ENCODE results near the gene GLIPR1L1. TPM values are rescaled to one million over a fixed set of nuclear protein-coding genes. Genes with fewer than 3 reads are reported as not detected.

Gene GLIPR1L1
- total RNA-seq, 2 experiments from 2014 or later = not detected

GRCh38 chr12:75361408-75361807, 26.9 kb downstream of the GLIPR1L1 start:
- Mint-ChIP-seq H3K27me3 (ENCODE audit: low read depth) (no peaks in the 10 kb centered on the region), H3K4me1 (ENCODE audit: low read depth) (peaks cover 11% of the 10 kb centered on the region), H3K36me3 (ENCODE audit: low read depth) (no peaks in the 10 kb centered on the region), H3K4me3 (no peak overlapping the region), H3K9me3 (no peaks in the 10 kb centered on the region), H3K27ac (no peak overlapping the region)
- CTCF ChIA-PET = no interaction called here
- no peak for DNase-seq
- intact Hi-C loops (cut with micrococcal nuclease) = loop anchor here (2.0 kb wide), 1 partner anchor 29 kb away; the partner anchor contains the start of gene GLIPR1L2

- Mint-ChIP-seq H3K4me1 (ENCODE audit: low read depth) (peaks cover 16% of the 10 kb centered on the region), H3K27ac (no peak overlapping the region), H3K36me3 (ENCODE audit: low read depth) (no peaks in the 10 kb centered on the region), H3K27me3 (ENCODE audit: low read depth) (no peaks in the 10 kb centered on the region), H3K4me3 (no peak overlapping the region), H3K9me3 (no peaks in the 10 kb centered on the region)
- intact Hi-C loops (cut with micrococcal nuclease) = no loop called here
- CTCF ChIA-PET = no interaction called here
- no peak for DNase-seq
Measured at GRCh38 chr12:75364919-75365318, 30.4 kb downstream of the GLIPR1L1 start.

- H3K27ac Mint-ChIP-seq = no peak overlapping the region
- H3K9me3 Mint-ChIP-seq = no peaks in the 10 kb centered on the region
- no peak overlapping the region for H3K4me3 Mint-ChIP-seq
- H3K27me3 Mint-ChIP-seq (ENCODE audit: low read depth) = no peaks in the 10 kb centered on the region
- DNase-seq = no peak
- CTCF ChIA-PET = interaction anchor here (0.6 kb wide), 3 partner anchors 10 to 613 kb away, joined by 3 to 4 read pairs (median 3); no protein-coding TSS in a partner anchor
- H3K4me1 Mint-ChIP-seq (ENCODE audit: low read depth) = peaks cover 6% of the 10 kb centered on the region
- peaks cover 2% of the 10 kb centered on the region for H3K36me3 Mint-ChIP-seq (ENCODE audit: low read depth)
- intact Hi-C loops (cut with micrococcal nuclease) = no loop called here
Measured at GRCh38 chr12:75366629-75367028, 32.2 kb downstream of the GLIPR1L1 start.

GRCh38 chr12:75374971-75375370, 40.5 kb downstream of the GLIPR1L1 start:
- Mint-ChIP-seq H3K27me3 (ENCODE audit: low read depth) (no peaks in the 10 kb centered on the region), H3K36me3 (ENCODE audit: low read depth) (peaks cover 2% of the 10 kb centered on the region), H3K9me3 (no peaks in the 10 kb centered on the region), H3K4me1 (ENCODE audit: low read depth) (no peaks in the 10 kb centered on the region), H3K27ac (no peak overlapping the region), H3K4me3 (no peak overlapping the region)
- no peak for DNase-seq
- CTCF ChIA-PET = interaction anchor here (1.3 kb wide), 1 partner anchor 40 kb away, joined by 3 read pairs; the partner anchor contains the start of gene GLIPR1L1
- intact Hi-C loops (cut with micrococcal nuclease) = no loop called here

- Mint-ChIP-seq H3K27ac (no peak overlapping the region), H3K4me3 (no peak overlapping the region), H3K9me3 (no peaks in the 10 kb centered on the region), H3K36me3 (ENCODE audit: low read depth) (no peaks in the 10 kb centered on the region), H3K4me1 (ENCODE audit: low read depth) (no peaks in the 10 kb centered on the region), H3K27me3 (ENCODE audit: low read depth) (no peaks in the 10 kb centered on the region)
- intact Hi-C loops (cut with micrococcal nuclease) = no loop called here
- CTCF ChIA-PET = no interaction called here
- DNase-seq = no peak
Measured at GRCh38 chr12:75378354-75378753, 43.9 kb downstream of the GLIPR1L1 start.

- Mint-ChIP-seq H3K27me3 (ENCODE audit: low read depth) (no peaks in the 10 kb centered on the region), H3K27ac (no peak overlapping the region), H3K4me1 (ENCODE audit: low read depth) (peaks cover 24% of the 10 kb centered on the region), H3K4me3 (no peak overlapping the region), H3K9me3 (no peaks in the 10 kb centered on the region), H3K36me3 (ENCODE audit: low read depth) (peaks cover 2% of the 10 kb centered on the region)
- DNase-seq = no peak
- intact Hi-C loops (cut with micrococcal nuclease) = no loop called here
- CTCF ChIA-PET = interaction anchor here (1.0 kb wide), 1 partner anchor 115 kb away, joined by 3 read pairs; no protein-coding TSS in a partner anchor
Measured at GRCh38 chr12:75389061-75389460, 54.6 kb downstream of the GLIPR1L1 start.

- no peaks in the 10 kb centered on the region for H3K27me3 Mint-ChIP-seq (ENCODE audit: low read depth)
- peaks cover 2% of the 10 kb centered on the region for H3K36me3 Mint-ChIP-seq (ENCODE audit: low read depth)
- DNase-seq = no peak
- H3K4me1 Mint-ChIP-seq (ENCODE audit: low read depth) = peaks cover 24% of the 10 kb centered on the region
- intact Hi-C loops (cut with micrococcal nuclease) = loop anchor here (1.0 to 10.0 kb wide), 6 partner anchors 29 to 1373 kb away; partner anchors contain the start of genes KRR1, OSBPL8, PHLDA1 and ZDHHC17
- peak overlapping the region; percentile 87 for H3K4me3 Mint-ChIP-seq
- CTCF ChIA-PET = interaction anchor here (1.0 to 1.9 kb wide), 3 partner anchors 69 to 115 kb away, joined by 3 to 4 read pairs (median 3); no protein-coding TSS in a partner anchor
- peak overlapping the region; percentile 16 for H3K27ac Mint-ChIP-seq
- no peaks in the 10 kb centered on the region for H3K9me3 Mint-ChIP-seq
Measured at GRCh38 chr12:75389706-75390105, 55.2 kb downstream of the GLIPR1L1 start.

GRCh38 chr12:75390156-75390898, 55.9 kb downstream of the GLIPR1L1 start:
- Mint-ChIP-seq H3K4me1 (ENCODE audit: low read depth) (peaks cover 24% of the 10 kb centered on the region), H3K4me3 (peak overlapping the region; percentile 87), H3K27me3 (ENCODE audit: low read depth) (no peaks in the 10 kb centered on the region), H3K36me3 (ENCODE audit: low read depth) (peaks cover 2% of the 10 kb centered on the region), H3K9me3 (no peaks in the 10 kb centered on the region), H3K27ac (peak overlapping the region; percentile 89)
- no peak for DNase-seq
- intact Hi-C loops (cut with micrococcal nuclease) = loop anchor here (1.0 to 10.0 kb wide), 6 partner anchors 30 to 1372 kb away; partner anchors contain the start of genes KRR1, OSBPL8, PHLDA1 and ZDHHC17
- CTCF ChIA-PET = interaction anchor here (1.3 to 1.9 kb wide), 5 partner anchors 56 to 95 kb away, joined by 3 to 10 read pairs (median 5); partner anchors contain the start of gene GLIPR1

- Mint-ChIP-seq H3K27ac (peak within 1 kb of the TSS; percentile 89), H3K9me3 (no peaks in the 10 kb centered on the region), H3K27me3 (ENCODE audit: low read depth) (no peaks in the 10 kb centered on the region), H3K4me3 (peak within 1 kb of the TSS; percentile 87), H3K36me3 (ENCODE audit: low read depth) (peaks cover 2% of the 10 kb centered on the region), H3K4me1 (ENCODE audit: low read depth) (peaks cover 27% of the 10 kb centered on the region)
- peak; percentile 93 for DNase-seq
- intact Hi-C loops (cut with micrococcal nuclease) = loop anchor here (1.0 to 10.0 kb wide), 13 partner anchors 30 to 1371 kb away; partner anchors contain the start of genes GLIPR1, GLIPR1L1, KRR1 and NAP1L1
- CTCF ChIA-PET = interaction anchor here (0.7 to 1.9 kb wide), 17 partner anchors 8 to 120 kb away, joined by 3 to 12 read pairs (median 3); partner anchors contain the start of gene GLIPR1
Measured at GRCh38 chr12:75390899-75391538, 56.5 kb downstream of the GLIPR1L1 start, which contains the start of gene GLIPR1L2. Gene GLIPR1L2, plus strand, starts transcription at chr12:75391089. Its CDS starts 28 bp downstream, at chr12:75391117.

- H3K27ac Mint-ChIP-seq = no peak overlapping the region
- intact Hi-C loops (cut with micrococcal nuclease) = no loop called here
- no peaks in the 10 kb centered on the region for H3K4me1 Mint-ChIP-seq (ENCODE audit: low read depth)
- no peak for DNase-seq
- H3K9me3 Mint-ChIP-seq = no peaks in the 10 kb centered on the region
- H3K4me3 Mint-ChIP-seq = no peak overlapping the region
- CTCF ChIA-PET = interaction anchor here (0.5 to 0.6 kb wide), 2 partner anchors 100 to 1135 kb away, joined by 3 read pairs; no protein-coding TSS in a partner anchor
- H3K27me3 Mint-ChIP-seq (ENCODE audit: low read depth) = no peaks in the 10 kb centered on the region
- H3K36me3 Mint-ChIP-seq (ENCODE audit: low read depth) = no peaks in the 10 kb centered on the region
Measured at GRCh38 chr12:75404231-75404630, 69.8 kb downstream of the GLIPR1L1 start.

- DNase-seq = no peak
- intact Hi-C loops (cut with micrococcal nuclease) = no loop called here
- H3K9me3 Mint-ChIP-seq = peaks cover 3% of the 10 kb centered on the region
- peaks cover 2% of the 10 kb centered on the region for H3K36me3 Mint-ChIP-seq (ENCODE audit: low read depth)
- H3K4me1 Mint-ChIP-seq (ENCODE audit: low read depth) = no peaks in the 10 kb centered on the region
- no peak overlapping the region for H3K27ac Mint-ChIP-seq
- CTCF ChIA-PET = interaction anchor here (0.7 to 1.2 kb wide), 2 partner anchors 9 to 16 kb away, joined by 3 to 4 read pairs; no protein-coding TSS in a partner anchor
- no peaks in the 10 kb centered on the region for H3K27me3 Mint-ChIP-seq (ENCODE audit: low read depth)
- no peak overlapping the region for H3K4me3 Mint-ChIP-seq
Measured at GRCh38 chr12:75407683-75408082, 73.2 kb downstream of the GLIPR1L1 start.

- intact Hi-C loops (cut with micrococcal nuclease) = no loop called here
- no peak overlapping the region for H3K4me3 Mint-ChIP-seq
- no peak for DNase-seq
- H3K4me1 Mint-ChIP-seq (ENCODE audit: low read depth) = no peaks in the 10 kb centered on the region
- H3K27me3 Mint-ChIP-seq (ENCODE audit: low read depth) = no peaks in the 10 kb centered on the region
- H3K27ac Mint-ChIP-seq = no peak overlapping the region
- CTCF ChIA-PET = no interaction called here
- H3K36me3 Mint-ChIP-seq (ENCODE audit: low read depth) = peaks cover 2% of the 10 kb centered on the region
- peaks cover 3% of the 10 kb centered on the region for H3K9me3 Mint-ChIP-seq
Measured at GRCh38 chr12:75409830-75410229, 75.4 kb downstream of the GLIPR1L1 start.

All from activated naive CD4-positive, alpha-beta T cell treated with anti-CD3 and anti-CD28 coated beads for 36 hours (primary cell).